Measurements from ENCODE around the gene CNBD2.
"Not testable (repeated sequence)": the region's sequence is repeated elsewhere in the genome, so short reads cannot be mapped to it uniquely, and the experiment has no call there.

CNBD2 gene

GRCh38 chr20:36010076-36010475 is 41.7 kb downstream of the CNBD2 start:
- H3K4me1 Mint-ChIP-seq, result no peaks in the 10 kb centered on the region
- no peak for TF ChIP-seq CTCF (IDR thresholded peaks at IDR 0.05)
- H3K27ac Mint-ChIP-seq, result no peak overlapping the region
- H3K36me3 Mint-ChIP-seq (ENCODE audit: low read depth), result no peaks in the 10 kb centered on the region
- H3K27me3 Mint-ChIP-seq (ENCODE audit: low read depth, poor library complexity), result peaks cover 3% of the 10 kb centered on the region
- no peak overlapping the region for H3K4me3 Mint-ChIP-seq
- no peak for DNase-seq
- H3K9me3 Mint-ChIP-seq, result no peaks in the 10 kb centered on the region

- H3K9me3 Mint-ChIP-seq, result no peaks in the 10 kb centered on the region
- no peak overlapping the region for H3K27ac Mint-ChIP-seq
- peaks cover 3% of the 10 kb centered on the region for H3K27me3 Mint-ChIP-seq (ENCODE audit: low read depth, poor library complexity)
- no peaks in the 10 kb centered on the region for H3K4me1 Mint-ChIP-seq
- no peak for TF ChIP-seq CTCF (IDR thresholded peaks at IDR 0.05)
- H3K36me3 Mint-ChIP-seq (ENCODE audit: low read depth), result no peaks in the 10 kb centered on the region
- no peak overlapping the region for H3K4me3 Mint-ChIP-seq
- DNase-seq, result no peak
These were observed 42.4 kb downstream of the CNBD2 start for GRCh38 chr20:36010825-36011224.

- H3K36me3 Mint-ChIP-seq (ENCODE audit: low read depth), result no peaks in the 10 kb centered on the region
- DNase-seq, result no peak
- no peak overlapping the region for H3K4me3 Mint-ChIP-seq
- H3K27ac Mint-ChIP-seq, result no peak overlapping the region
- no peak for TF ChIP-seq CTCF (IDR thresholded peaks at IDR 0.05)
- no peaks in the 10 kb centered on the region for H3K4me1 Mint-ChIP-seq
- H3K9me3 Mint-ChIP-seq, result no peaks in the 10 kb centered on the region
- peaks cover 15% of the 10 kb centered on the region for H3K27me3 Mint-ChIP-seq (ENCODE audit: low read depth, poor library complexity)
These were observed 47.5 kb downstream of the CNBD2 start for GRCh38 chr20:36015806-36016403.

GRCh38 chr20:36017048-36017951 is 48.9 kb downstream of the CNBD2 start:
- no peaks in the 10 kb centered on the region for H3K36me3 Mint-ChIP-seq (ENCODE audit: low read depth)
- H3K4me1 Mint-ChIP-seq, result no peaks in the 10 kb centered on the region
- H3K9me3 Mint-ChIP-seq, result no peaks in the 10 kb centered on the region
- peaks cover 16% of the 10 kb centered on the region for H3K27me3 Mint-ChIP-seq (ENCODE audit: low read depth, poor library complexity)
- no peak for DNase-seq
- H3K27ac Mint-ChIP-seq, result no peak overlapping the region
- H3K4me3 Mint-ChIP-seq, result no peak overlapping the region
- no peak for TF ChIP-seq CTCF (IDR thresholded peaks at IDR 0.05)

- Mint-ChIP-seq H3K27ac (no peak overlapping the region), H3K27me3 (ENCODE audit: low read depth, poor library complexity) (peaks cover 16% of the 10 kb centered on the region), H3K9me3 (no peaks in the 10 kb centered on the region), H3K4me3 (no peak overlapping the region), H3K4me1 (no peaks in the 10 kb centered on the region), H3K36me3 (ENCODE audit: low read depth) (no peaks in the 10 kb centered on the region)
- DNase-seq, result no peak
- TF ChIP-seq CTCF (IDR thresholded peaks at IDR 0.05), result no peak
These were observed 50.0 kb downstream of the CNBD2 start for GRCh38 chr20:36018208-36018988.

- H3K4me1 Mint-ChIP-seq; DNase-seq; H3K4me3 Mint-ChIP-seq; H3K36me3 Mint-ChIP-seq (ENCODE audit: low read depth); H3K27ac Mint-ChIP-seq; H3K9me3 Mint-ChIP-seq: not testable (repeated sequence)
- H3K27me3 Mint-ChIP-seq (ENCODE audit: low read depth, poor library complexity), result peaks cover 18% of the 10 kb centered on the region
These were observed 57.7 kb downstream of the CNBD2 start for GRCh38 chr20:36026131-36026530.

Data from nephron progenitor cell (in vitro differentiated cells).